ENCODE data around the gene CAMK2D.

The CAMK2D gene

DNA sequence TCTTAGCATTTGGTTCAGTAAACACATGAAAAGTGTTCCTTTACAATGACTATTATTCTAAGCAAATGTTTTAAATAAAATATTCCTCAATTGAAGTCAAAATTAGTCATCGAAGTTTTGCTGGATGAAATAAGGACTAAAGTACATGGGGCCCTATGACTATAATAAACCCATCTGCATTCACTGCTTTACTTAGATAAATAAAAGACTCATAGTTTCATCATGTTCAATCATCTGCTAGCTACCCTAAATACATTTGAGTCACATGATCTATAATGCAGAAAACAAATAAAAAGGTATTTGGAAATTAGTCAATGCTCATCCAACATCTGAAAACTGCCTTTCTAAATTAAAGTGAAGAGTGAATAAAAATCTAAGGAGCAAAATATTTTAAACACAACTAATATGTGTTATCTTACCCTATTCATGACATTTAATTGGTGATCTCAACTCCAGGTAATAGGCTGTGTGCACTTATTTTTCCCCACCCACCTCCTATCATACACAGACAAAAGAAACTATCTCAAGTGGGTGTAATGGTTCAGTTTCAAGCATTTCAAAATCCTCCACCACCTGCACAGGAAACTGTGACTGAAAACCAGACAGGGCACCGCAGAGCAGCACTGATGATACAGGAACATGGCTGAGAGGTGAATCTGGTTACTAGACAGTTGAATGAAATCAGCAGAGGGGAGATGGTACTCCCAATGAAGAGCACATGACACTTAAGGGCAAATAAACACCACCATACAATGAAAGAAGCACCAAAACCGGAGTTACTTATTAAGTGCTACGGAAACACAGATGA, 78.6 kb downstream of the CAMK2D start:
- DNase-seq (ENCODE audit: low read depth in 2 of 2): peak; percentile 50 to 67

DNA sequence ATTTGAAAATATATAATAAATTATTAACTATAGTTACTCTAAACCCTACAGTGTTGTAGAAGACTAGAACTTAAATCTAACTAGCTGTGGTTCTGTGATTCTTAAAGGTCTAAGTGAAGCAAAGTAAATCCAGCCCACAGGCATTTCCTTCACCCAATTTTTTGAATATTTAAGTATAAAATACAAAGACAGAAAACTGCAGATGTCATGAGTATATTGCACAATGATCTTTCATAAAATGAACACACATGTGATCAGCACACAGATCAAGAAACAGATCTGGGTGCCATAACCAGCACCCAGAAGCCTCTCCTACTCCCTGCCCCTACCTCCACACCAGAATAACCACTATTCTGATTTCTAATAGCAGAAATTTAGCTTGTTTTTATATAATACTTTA, 82.9 kb downstream of the CAMK2D start:
- no peak for DNase-seq (ENCODE audit: low read depth in 2 of 2)

GRCh38 chr4:113677325-113677724, 84.2 kb downstream of the CAMK2D start:
- no peak for DNase-seq (ENCODE audit: low read depth in 2 of 2)

- no peak for DNase-seq (ENCODE audit: low read depth in 2 of 2)
These were observed 85.5 kb downstream of the CAMK2D start for GRCh38 chr4:113675731-113676697.

- DNase-seq (ENCODE audit: low read depth in 2 of 2): no peak
These were observed 86.8 kb downstream of the CAMK2D start for GRCh38 chr4:113674733-113675132.

DNA sequence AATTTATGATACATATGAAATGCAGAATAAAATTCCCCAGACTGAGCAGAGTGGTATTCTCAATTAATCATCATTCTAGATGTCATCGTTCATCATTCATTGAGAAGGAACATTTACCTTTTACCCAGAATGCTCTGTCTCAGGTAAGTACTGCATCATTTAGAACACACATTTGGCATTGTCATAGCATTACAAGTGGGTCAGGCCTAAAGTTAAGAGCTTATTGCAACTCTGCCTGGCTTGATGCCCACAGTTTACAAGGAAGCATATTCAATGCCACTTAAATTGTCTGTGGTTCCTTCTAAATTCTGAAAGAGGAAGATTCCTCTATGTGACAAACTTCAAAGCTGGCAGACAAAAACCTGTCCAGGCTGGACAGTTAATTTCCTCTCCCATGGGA, 87.3 kb downstream of the CAMK2D start:
- no peak for DNase-seq (ENCODE audit: low read depth in 2 of 2)

GRCh38 chr4:113673450-113673849, 88.1 kb downstream of the CAMK2D start:
- DNase-seq (ENCODE audit: low read depth in 2 of 2): peak in 1 of 2 donors; percentile 20

DNA sequence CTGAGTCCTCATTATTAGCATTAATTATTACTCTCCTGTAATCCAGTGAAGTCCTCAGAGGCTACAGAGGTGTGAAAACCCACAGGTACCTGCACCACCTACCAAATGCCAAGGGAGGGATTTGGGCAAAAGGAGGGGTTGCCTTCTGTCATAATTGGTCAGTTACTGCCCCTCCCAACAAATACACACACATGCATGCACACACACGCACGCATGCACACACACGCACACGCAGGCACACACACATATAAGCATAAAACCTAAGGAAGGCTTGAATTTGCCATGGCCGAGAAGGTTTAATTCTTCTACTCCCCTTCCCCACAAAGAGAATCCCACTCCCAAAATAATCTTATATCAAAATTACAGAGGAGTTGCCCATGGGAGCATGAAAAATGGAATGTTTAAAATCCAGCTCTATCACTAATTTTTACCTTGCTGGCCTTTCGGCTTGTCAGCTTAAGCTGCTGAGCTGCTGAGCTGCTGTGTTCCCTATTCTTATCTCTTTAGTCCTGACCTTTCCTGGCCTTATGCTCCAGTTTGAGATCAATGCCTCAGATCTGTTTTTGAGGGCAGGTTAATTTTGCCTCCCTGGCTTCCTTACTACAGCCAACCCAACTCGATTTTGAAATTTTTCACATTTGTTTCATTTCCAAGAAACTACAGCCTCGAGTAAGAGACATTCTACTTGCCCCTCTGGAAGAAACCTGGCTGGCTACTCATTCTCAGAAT, 95.0 kb downstream of the CAMK2D start:
- DNase-seq (ENCODE audit: low read depth in 2 of 2): no peak

- DNase-seq (ENCODE audit: low read depth in 2 of 2): no peak
These were observed 96.5 kb downstream of the CAMK2D start for GRCh38 chr4:113665036-113665435.

GRCh38 chr4:113662581-113662980, 99.0 kb downstream of the CAMK2D start:
- no peak for DNase-seq (ENCODE audit: low read depth in 2 of 2)

- DNase-seq (ENCODE audit: low read depth in 2 of 2): no peak
These were observed 102.4 kb downstream of the CAMK2D start for GRCh38 chr4:113659127-113659526.

GRCh38 chr4:113657586-113658233, 103.8 kb downstream of the CAMK2D start:
- no peak for DNase-seq (ENCODE audit: low read depth in 2 of 2)

- no peak for DNase-seq (ENCODE audit: low read depth in 2 of 2)
These were observed 107.7 kb downstream of the CAMK2D start for GRCh38 chr4:113653871-113654270.

- no peak for DNase-seq (ENCODE audit: low read depth in 2 of 2)
These were observed 115.1 kb downstream of the CAMK2D start for GRCh38 chr4:113646442-113646822.

DNA sequence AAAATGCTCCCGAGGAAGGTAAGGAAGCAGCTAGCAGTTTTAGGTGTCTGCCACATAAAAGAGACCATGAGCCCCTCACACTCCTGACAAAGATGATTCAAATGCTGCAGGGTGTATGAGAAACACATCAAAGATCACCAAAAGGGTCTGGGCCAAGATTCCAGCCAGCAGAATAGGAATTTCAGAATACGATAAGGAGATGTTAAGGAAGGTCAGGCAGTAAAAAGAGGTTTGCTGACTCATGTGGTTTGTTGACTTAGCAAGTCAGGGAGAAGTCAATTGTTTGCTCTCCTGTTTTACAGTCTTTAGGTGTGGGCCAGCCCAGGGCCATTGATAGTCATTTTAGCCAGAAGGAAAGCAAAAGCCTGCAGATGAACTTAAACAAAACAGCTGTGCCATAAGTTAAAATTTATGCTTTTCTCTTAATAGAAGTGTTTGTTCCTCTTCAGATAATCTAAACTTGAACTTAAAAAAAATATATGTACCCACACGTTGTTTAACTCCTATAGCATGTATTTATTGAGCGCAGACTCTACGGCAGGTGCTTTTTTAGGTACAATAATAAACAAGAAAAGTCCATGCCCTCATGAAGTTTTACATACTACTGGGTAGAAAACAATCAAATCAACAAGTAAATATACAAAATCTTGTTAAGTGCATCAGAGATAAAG, 115.6 kb downstream of the CAMK2D start:
- no peak for DNase-seq (ENCODE audit: low read depth in 2 of 2)

GRCh38 chr4:113645288-113645687, 116.2 kb downstream of the CAMK2D start:
- no peak for DNase-seq (ENCODE audit: low read depth in 2 of 2)

- no peak for DNase-seq (ENCODE audit: low read depth in 2 of 2)
These were observed 117.1 kb downstream of the CAMK2D start for GRCh38 chr4:113644398-113644797.

DNA sequence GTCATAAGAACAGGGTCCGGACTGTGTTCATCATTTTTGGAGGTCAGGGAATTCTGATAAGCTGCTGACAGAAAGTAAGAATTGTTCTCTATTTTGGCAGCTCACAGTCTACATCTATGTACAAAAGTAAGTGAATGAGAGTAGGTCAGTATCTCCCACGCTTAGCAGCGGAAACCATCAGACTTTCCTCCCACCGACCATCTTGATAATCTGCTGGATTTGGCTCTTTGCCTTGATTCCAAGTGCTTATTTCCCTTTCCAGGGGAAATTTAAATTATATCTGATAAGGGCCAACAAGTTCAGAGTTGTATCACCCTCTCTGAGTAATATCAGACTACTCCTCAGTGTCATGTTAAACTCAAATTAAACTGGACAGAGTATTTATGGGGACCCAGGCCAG, 118.0 kb downstream of the CAMK2D start:
- DNase-seq (ENCODE audit: low read depth in 2 of 2): no peak

GRCh38 chr4:113641025-113641431, 120.5 kb downstream of the CAMK2D start:
- no peak for DNase-seq (ENCODE audit: low read depth in 2 of 2)

DNA sequence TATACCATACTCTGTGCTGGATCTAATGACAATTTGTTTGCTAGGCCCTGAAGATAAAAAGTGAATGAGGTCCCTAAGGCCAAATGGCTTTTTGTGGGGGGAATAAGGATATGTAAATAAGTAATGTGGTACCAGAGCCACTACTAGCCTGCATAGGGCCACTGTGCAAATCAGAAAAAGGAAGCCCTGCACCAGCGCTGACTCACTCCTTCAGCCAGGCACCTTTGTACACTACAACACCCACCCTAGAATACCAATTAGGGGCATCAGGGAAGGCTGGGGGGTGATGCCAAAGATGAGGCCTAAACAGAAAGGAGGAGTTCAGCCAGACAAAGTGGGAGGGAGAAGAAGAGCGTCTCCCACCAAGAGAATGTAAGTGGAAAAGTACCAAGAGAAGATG, 122.2 kb downstream of the CAMK2D start:
- DNase-seq (ENCODE audit: low read depth in 2 of 2): no peak

DNA sequence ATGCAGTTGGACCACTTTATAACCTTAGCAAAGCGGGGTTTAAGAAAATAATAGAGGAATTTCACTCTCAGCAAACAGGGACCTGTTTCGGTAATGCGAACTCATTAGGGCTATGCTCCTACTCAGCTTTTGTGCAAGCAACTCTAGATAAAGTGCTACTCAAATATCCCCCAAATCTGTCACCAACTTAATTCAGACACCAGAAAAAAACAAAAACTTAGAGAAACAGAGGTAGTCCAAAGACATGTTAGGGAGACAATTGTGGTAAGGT, 123.0 kb downstream of the CAMK2D start:
- no peak for DNase-seq (ENCODE audit: low read depth in 2 of 2)

Data from activated CD8-positive, alpha-beta memory T cell treated with anti-CD3 and anti-CD28 coated beads for 4 hours (primary cell).